Activated T-cell treated with anti-CD3 and anti-CD28 coated beads for 24 hours (primary cell): Measurements from ENCODE around the gene RSU1.

Source experiments
- DNase-seq: peaks from one replicate; pipeline ENCODE4 v3.0.0-alpha.2; 2020; ENCODE audit warnings: low read depth

Gene RSU1

GRCh38 chr10:16602104-16602775, 215.0 kb downstream of the RSU1 start:
- no peak for DNase-seq

GRCh38 chr10:16599662-16600061, 217.6 kb downstream of the RSU1 start:
- no peak for DNase-seq

DNA sequence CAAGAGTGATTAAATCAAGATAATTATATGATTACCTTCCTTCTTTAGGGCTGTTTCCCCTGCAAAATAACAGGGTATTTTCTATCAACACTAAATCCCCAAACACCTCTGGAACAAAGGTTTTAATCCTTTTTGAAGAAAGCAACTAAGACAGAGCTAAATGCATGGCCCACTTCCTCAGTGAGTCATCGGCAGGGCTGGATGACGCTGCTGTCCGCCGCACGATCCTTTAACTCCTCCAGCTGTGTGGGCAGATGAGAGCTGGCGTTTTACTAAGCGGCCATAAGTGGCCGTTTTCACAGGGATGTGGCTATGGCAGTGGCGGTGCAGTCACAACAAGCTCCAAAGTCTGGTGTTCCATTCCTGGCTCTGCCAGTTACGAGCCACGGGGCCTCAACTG, 219.6 kb downstream of the RSU1 start:
- no peak for DNase-seq

DNA sequence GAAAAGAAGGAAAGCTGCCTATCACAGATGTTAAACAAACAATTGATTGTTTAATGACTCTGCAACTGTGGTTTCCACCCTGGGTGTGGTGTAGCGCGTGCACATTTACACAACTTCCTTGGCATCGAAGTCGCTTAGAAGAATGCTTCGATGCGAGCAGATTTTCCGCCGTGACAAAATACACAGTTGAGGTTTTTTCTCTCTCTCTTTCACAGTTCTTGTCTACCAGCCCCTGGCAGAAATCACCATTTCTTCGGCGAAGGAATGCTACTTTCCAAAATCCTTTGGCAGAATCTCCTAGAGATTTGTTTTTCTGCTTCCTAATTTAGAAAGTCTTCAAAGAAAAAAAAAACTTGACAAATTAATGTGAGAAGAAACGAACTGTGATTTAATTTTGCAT, 224.8 kb downstream of the RSU1 start:
- DNase-seq: no peak

- DNase-seq: no peak
Measured at GRCh38 chr10:16586358-16587138, 230.7 kb downstream of the RSU1 start.

DNA sequence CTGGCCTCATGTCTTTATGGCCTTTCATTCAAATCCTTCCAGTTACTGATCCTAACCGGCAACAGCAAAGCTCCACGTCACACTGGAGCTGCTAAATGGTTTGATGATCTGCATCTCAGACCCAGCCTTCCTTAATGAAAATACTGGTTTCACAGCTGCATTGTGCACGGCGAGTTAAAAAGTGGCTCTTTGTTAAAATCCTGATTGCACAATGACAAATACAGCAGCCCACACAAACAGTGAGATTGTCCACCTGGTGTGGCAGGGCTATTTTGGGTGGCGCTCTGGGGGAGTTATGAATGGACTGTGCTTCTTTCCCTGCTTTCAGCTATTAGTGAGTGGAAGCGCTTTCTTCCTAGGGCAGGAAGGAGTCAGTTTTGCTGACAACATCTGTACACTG, 232.1 kb downstream of the RSU1 start:
- DNase-seq: no peak

DNA sequence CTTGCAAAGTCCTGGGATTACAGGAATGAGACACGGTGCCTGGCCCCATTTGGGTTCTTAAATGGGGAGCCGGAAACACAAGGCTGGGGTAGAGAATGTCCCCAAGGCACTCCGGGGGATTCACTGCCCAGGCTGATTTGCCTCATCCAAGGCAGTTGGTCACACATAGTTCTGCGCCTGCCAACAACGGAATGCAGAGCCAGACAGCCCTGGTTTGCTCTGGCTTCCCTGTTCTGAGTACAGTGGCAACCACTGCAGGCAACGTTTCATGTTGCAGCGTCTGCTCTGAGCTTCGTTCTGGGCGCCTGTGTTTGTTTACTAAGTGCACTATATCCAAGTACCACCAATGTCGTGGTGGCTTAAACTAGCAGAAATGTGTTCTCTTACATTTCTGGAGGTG, 233.8 kb downstream of the RSU1 start:
- DNase-seq: no peak

DNA sequence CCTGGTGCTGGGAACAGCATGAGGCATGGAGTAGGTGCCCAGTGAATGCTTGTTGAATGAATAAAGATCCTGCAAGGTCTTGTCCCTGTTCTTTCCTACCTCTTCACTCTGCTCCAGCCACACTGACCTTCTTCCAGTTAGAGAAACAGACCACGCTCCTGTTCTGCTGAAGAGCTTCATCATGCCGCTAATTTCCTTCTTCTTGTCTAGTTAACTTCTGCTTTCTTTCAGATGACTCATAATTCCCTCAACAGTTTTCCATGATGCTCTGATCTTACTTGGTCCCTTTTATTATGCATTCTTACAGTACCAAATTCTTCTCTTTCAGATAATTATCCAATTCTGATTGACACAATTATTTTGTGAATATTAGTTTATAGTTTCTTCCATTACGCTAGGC, 236.0 kb downstream of the RSU1 start:
- DNase-seq: no peak

DNA sequence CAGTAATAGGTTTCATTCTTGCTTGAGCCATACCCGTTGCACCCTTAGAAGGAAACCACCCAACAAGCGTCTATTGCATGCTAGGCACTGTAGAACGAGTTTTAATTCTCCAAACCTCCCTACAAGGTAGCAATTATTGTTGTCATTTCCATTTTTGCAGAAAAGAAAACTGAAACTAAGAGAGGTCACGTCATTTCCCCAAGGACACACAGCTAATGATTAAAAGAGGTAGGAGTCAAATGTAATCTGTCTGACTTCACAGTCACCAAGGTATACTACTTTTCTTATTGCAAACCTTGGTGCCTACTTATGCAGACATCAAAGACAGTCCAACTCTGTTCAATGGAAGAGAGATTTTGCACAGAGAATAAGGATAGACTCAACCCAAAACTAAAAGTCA, 246.5 kb downstream of the RSU1 start:
- DNase-seq: no peak

DNA sequence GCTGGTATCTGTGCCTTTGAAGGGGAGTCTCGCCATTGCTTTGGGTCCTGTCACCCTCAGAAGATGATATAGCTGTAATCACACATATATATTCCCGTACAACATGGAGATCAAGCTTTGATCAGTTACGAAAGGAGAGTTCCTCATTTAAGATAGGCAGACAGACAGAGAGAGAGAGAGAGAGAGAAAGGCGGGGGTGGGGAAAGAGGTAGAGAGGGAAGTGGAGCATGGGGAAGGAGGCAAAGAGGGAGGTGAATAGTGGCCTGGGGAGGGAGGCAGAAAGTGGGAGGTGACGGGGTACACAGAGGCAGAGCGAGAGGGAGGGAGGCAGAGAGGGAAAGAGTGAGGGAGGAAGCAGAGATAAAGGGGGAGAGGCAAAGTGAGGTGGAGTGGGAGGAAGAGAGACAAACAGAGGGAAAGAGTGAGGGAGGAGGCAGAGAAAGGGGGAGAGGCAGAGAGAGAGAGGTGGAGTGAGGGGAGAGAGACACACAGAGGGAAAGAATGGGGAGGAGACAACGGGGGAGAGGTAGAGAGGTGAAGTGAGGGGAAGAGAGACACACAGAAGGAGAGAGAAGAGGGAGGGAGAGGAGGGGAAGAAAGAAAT, 250.9 kb downstream of the RSU1 start:
- DNase-seq: no peak

- DNase-seq: no peak
Measured at GRCh38 chr10:16565604-16566003, 251.6 kb downstream of the RSU1 start.

DNA sequence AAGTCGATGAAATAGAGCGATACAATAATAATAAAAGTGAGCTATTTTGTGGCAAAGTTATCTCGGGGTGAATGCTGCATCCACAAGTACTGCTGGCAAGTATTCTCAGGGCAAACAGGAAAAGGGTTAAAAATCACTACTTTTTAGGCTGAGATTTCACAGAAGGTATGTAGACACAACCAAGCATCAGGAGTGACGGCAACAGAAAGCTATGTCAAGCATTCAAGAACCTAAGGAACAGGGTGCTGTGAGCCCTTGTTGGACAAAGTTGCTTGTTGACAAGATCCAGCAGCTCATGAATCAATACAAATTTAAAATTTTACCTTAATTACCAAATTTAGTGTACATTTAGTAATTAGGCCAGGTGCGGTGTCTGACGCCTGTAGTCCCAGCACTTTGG, 254.3 kb downstream of the RSU1 start:
- DNase-seq: no peak

GRCh38 chr10:16559236-16559773, 257.9 kb downstream of the RSU1 start:
- no peak for DNase-seq

DNA sequence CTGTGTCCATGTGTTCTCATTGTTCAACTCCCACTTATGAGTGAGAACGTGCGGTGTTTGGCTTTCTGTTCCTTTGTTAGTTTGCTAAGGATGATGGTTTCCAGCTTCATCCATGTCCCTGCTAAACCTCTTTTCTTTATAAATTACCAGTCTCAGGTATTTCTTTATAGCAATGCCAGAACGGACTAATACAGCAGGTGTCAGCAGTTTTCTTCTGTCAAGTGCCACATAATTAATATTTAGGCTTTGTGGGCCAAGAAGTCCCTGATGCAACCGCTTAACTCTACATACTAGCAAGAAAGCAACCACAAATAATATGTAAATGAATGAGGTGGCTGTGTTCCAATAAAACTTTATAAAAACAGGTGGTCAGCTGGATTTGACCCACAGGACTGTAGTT, 269.3 kb downstream of the RSU1 start:
- DNase-seq: no peak

DNA sequence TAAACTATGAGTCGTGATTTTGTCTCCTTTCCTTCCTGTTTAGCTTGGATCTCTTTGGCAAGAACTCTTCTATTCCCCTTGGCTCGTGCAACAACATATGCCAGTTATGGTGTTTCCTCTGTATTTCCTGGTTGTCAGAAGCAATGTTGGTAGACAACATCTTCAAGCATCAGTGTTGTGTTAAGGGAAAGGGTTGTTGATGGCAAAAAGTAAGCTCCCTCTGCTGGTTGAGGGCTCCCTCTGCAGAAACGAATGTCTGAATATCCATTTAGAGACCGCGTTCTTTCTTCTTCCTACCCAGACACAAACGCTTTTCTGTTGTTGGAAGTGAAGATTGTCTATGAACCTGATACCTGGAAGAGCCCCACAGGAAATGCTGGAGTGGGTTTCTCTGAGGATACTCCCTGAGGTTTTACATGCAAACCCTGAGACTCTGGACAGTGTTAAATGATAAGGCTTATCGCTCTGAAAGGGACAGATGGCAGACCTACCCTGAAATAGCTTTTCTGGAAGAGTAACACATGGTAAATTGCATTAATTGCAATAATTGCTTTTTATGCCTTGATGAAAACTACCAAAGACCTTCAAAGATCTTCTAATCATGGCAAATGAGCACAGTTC, 272.0 kb downstream of the RSU1 start:
- DNase-seq: no peak

- no peak for DNase-seq
Measured at GRCh38 chr10:16544591-16544990, 272.6 kb downstream of the RSU1 start.

GRCh38 chr10:16544099-16544498, 273.1 kb downstream of the RSU1 start:
- DNase-seq: no peak
